ENCODE data around the gene EP300. TPM values are rescaled to one million over a fixed set of nuclear protein-coding genes. Genes with fewer than 3 reads are reported as not detected.

The EP300 gene
- total RNA-seq, 1 experiment from 2014 or later: 17.8 TPM

DNA sequence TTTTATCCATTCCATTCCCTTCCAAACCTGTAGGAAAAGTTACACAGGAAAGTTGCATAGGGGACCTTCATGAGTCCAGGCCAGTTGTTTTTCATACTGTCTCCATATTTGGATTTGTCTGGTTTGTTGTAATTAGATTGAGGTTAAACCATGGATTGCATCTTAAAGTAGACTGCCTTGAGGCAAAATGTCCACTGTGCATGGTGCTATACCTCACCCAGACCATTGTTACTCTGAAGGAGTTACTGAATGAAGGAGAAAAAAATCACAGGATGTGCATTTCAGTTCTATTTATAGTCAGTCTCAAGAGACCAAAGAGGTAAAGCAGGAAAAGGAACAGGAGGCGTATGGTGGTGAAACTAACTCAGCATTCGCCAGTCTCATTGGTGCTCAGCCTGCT is 83.2 kb downstream of the EP300 start:
- H3K9ac ChIP-seq (ENCODE audit: low read length): no peak overlapping the region
- no peak for DNase-seq
- H3K4me3 ChIP-seq (ENCODE audit: low read length): no peak overlapping the region
- TF ChIP-seq EZH2 (IDR thresholded peaks at IDR 0.05; ENCODE audit: low read length, unreplicated experiment): no peak
- TF ChIP-seq, protein P1, sequence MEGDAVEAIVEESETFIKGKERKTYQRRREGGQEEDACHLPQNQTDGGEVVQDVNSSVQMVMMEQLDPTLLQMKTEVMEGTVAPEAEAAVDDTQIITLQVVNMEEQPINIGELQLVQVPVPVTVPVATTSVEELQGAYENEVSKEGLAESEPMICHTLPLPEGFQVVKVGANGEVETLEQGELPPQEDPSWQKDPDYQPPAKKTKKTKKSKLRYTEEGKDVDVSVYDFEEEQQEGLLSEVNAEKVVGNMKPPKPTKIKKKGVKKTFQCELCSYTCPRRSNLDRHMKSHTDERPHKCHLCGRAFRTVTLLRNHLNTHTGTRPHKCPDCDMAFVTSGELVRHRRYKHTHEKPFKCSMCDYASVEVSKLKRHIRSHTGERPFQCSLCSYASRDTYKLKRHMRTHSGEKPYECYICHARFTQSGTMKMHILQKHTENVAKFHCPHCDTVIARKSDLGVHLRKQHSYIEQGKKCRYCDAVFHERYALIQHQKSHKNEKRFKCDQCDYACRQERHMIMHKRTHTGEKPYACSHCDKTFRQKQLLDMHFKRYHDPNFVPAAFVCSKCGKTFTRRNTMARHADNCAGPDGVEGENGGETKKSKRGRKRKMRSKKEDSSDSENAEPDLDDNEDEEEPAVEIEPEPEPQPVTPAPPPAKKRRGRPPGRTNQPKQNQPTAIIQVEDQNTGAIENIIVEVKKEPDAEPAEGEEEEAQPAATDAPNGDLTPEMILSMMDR (conservative IDR thresholded peaks at IDR 0.05; ENCODE audit: low read depth, low read length): no peak
- TF ChIP-seq EZH2phosphoT487 (IDR thresholded peaks at IDR 0.05; ENCODE audit: borderline replicate concordance, low read length): no peak
- peaks cover 25% of the 10 kb centered on the region for H3K36me3 ChIP-seq (ENCODE audit: low read depth, low read length)
- H4K20me1 ChIP-seq (ENCODE audit: low read length): no peaks in the 10 kb centered on the region
- POLR2A ChIA-PET (ENCODE audit: unreplicated experiment): no interaction called here
- H3K27me3 ChIP-seq (ENCODE audit: low read length): no peaks in the 10 kb centered on the region
- intact Hi-C loops (cut with micrococcal nuclease): no loop called here
- H3K4me2 ChIP-seq (ENCODE audit: low read length): no peak overlapping the region
- H3K9me2 ChIP-seq (replicated peaks; ENCODE audit: low read length): no peaks in the 10 kb centered on the region
- H3K9me3 ChIP-seq (ENCODE audit: low read length): no peaks in the 10 kb centered on the region
- H3K79me2 ChIP-seq (ENCODE audit: low read length): no peaks in the 10 kb centered on the region
- no peak overlapping the region for H3K27ac ChIP-seq (ENCODE audit: low read length)
- H3F3A ChIP-seq (ENCODE audit: low read length, unreplicated experiment): no peaks in the 10 kb centered on the region
- CTCF ChIA-PET: no interaction called here
- H2AFZ ChIP-seq (ENCODE audit: low read length): no peak overlapping the region
- BruUV-seq (replicated peaks): no TSS peak
- ATAC-seq: no peak
- H3K4me1 ChIP-seq (ENCODE audit: insufficient read depth, low read length): no peaks in the 10 kb centered on the region

DNA sequence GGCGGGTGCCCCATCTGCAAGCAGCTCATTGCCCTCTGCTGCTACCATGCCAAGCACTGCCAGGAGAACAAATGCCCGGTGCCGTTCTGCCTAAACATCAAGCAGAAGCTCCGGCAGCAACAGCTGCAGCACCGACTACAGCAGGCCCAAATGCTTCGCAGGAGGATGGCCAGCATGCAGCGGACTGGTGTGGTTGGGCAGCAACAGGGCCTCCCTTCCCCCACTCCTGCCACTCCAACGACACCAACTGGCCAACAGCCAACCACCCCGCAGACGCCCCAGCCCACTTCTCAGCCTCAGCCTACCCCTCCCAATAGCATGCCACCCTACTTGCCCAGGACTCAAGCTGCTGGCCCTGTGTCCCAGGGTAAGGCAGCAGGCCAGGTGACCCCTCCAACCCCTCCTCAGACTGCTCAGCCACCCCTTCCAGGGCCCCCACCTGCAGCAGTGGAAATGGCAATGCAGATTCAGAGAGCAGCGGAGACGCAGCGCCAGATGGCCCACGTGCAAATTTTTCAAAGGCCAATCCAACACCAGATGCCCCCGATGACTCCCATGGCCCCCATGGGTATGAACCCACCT is 84.7 kb downstream of the EP300 start:
- H3F3A ChIP-seq (ENCODE audit: low read length, unreplicated experiment): no peaks in the 10 kb centered on the region
- no peak overlapping the region for H2AFZ ChIP-seq (ENCODE audit: low read length)
- no peaks in the 10 kb centered on the region for H3K9me3 ChIP-seq (ENCODE audit: low read length)
- H3K9me2 ChIP-seq (replicated peaks; ENCODE audit: low read length): no peaks in the 10 kb centered on the region
- peaks cover 11% of the 10 kb centered on the region for H3K4me1 ChIP-seq (ENCODE audit: insufficient read depth, low read length)
- no peak overlapping the region for H3K9ac ChIP-seq (ENCODE audit: low read length)
- H3K4me2 ChIP-seq (ENCODE audit: low read length): no peak overlapping the region
- DNase-seq: no peak
- no peak overlapping the region for H3K27ac ChIP-seq (ENCODE audit: low read length)
- H3K27me3 ChIP-seq (ENCODE audit: low read length): no peaks in the 10 kb centered on the region
- POLR2A ChIA-PET (ENCODE audit: unreplicated experiment): no interaction called here
- ATAC-seq: no peak
- H3K36me3 ChIP-seq (ENCODE audit: low read depth, low read length): peaks cover 25% of the 10 kb centered on the region
- H3K4me3 ChIP-seq (ENCODE audit: low read length): no peak overlapping the region
- intact Hi-C loops (cut with micrococcal nuclease): no loop called here
- BruUV-seq (replicated peaks): TSS peak; percentile 16
- H3K79me2 ChIP-seq (ENCODE audit: low read length): no peaks in the 10 kb centered on the region
- H4K20me1 ChIP-seq (ENCODE audit: low read length): no peaks in the 10 kb centered on the region
- TF ChIP-seq EZH2 (IDR thresholded peaks at IDR 0.05; ENCODE audit: low read length, unreplicated experiment) (no peak), EZH2phosphoT487 (IDR thresholded peaks at IDR 0.05; ENCODE audit: borderline replicate concordance, low read length) (no peak)
- TF ChIP-seq, protein P1 (conservative IDR thresholded peaks at IDR 0.05; ENCODE audit: low read depth, low read length): no peak
- CTCF ChIA-PET: no interaction called here

DNA sequence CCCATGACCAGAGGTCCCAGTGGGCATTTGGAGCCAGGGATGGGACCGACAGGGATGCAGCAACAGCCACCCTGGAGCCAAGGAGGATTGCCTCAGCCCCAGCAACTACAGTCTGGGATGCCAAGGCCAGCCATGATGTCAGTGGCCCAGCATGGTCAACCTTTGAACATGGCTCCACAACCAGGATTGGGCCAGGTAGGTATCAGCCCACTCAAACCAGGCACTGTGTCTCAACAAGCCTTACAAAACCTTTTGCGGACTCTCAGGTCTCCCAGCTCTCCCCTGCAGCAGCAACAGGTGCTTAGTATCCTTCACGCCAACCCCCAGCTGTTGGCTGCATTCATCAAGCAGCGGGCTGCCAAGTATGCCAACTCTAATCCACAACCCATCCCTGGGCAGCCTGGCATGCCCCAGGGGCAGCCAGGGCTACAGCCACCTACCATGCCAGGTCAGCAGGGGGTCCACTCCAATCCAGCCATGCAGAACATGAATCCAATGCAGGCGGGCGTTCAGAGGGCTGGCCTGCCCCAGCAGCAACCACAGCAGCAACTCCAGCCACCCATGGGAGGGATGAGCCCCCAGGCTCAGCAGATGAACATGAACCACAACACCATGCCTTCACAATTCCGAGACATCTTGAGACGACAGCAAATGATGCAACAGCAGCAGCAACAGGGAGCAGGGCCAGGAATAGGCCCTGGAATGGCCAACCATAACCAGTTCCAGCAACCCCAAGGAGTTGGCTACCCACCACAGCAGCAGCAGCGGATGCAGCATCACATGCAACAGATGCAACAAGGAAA is 85.4 kb downstream of the EP300 start:
- Histone ChIP-seq H3K4me2 (ENCODE audit: low read length) (no peak overlapping the region), H3K4me1 (ENCODE audit: insufficient read depth, low read length) (peaks cover 11% of the 10 kb centered on the region), H2AFZ (ENCODE audit: low read length) (no peak overlapping the region), H4K20me1 (ENCODE audit: low read length) (no peaks in the 10 kb centered on the region), H3K27me3 (ENCODE audit: low read length) (no peaks in the 10 kb centered on the region), H3K27ac (ENCODE audit: low read length) (no peak overlapping the region), H3K4me3 (ENCODE audit: low read length) (no peak overlapping the region), H3K36me3 (ENCODE audit: low read depth, low read length) (peaks cover 18% of the 10 kb centered on the region; the same call in 1 of the 2 replicates), H3K9me2 (replicated peaks; ENCODE audit: low read length) (no peaks in the 10 kb centered on the region), H3K9ac (ENCODE audit: low read length) (no peak overlapping the region), H3F3A (ENCODE audit: low read length, unreplicated experiment) (no peaks in the 10 kb centered on the region), H3K79me2 (ENCODE audit: low read length) (no peaks in the 10 kb centered on the region), H3K9me3 (ENCODE audit: low read length) (no peaks in the 10 kb centered on the region)
- ChIA-PET POLR2A (ENCODE audit: unreplicated experiment) (no interaction called here), CTCF (no interaction called here)
- TF ChIP-seq EZH2 (IDR thresholded peaks at IDR 0.05; ENCODE audit: low read length, unreplicated experiment) (no peak), EZH2phosphoT487 (IDR thresholded peaks at IDR 0.05; ENCODE audit: borderline replicate concordance, low read length) (no peak)
- TF ChIP-seq, protein P1 (conservative IDR thresholded peaks at IDR 0.05; ENCODE audit: low read depth, low read length): no peak
- intact Hi-C loops (cut with micrococcal nuclease): no loop called here
- ATAC-seq: no peak
- DNase-seq: no peak
- no TSS peak for BruUV-seq (replicated peaks)
